ENCODE measurements around the gene LRRC39.

Gene LRRC39

GRCh38 chr1:100145116-100145515, 32.9 kb downstream of the LRRC39 start:
- H3K27ac ChIP-seq (ENCODE audit: low read depth, low read length): no peak overlapping the region
- peaks cover 20% of the 10 kb centered on the region for H3K36me3 ChIP-seq (ENCODE audit: control insufficient read depth, insufficient read depth, low read length)
- no peaks in the 10 kb centered on the region for H3K27me3 ChIP-seq (ENCODE audit: control insufficient read depth, insufficient read depth, low read length)
- H3K9ac ChIP-seq (ENCODE audit: low read length): no peak overlapping the region
- no peak overlapping the region for H3K4me3 ChIP-seq (ENCODE audit: low read length)
- no peaks in the 10 kb centered on the region for H3K4me1 ChIP-seq (ENCODE audit: control insufficient read depth, insufficient read depth, low read length)

- Histone ChIP-seq H3K4me3 (ENCODE audit: low read length) (no peak overlapping the region), H3K9ac (ENCODE audit: low read length) (no peak overlapping the region), H3K36me3 (ENCODE audit: control insufficient read depth, insufficient read depth, low read length) (peaks cover 28% of the 10 kb centered on the region), H3K27me3 (ENCODE audit: control insufficient read depth, insufficient read depth, low read length) (no peaks in the 10 kb centered on the region), H3K4me1 (ENCODE audit: control insufficient read depth, insufficient read depth, low read length) (no peaks in the 10 kb centered on the region), H3K27ac (ENCODE audit: low read depth, low read length) (no peak overlapping the region)
These were observed 35.7 kb downstream of the LRRC39 start for GRCh38 chr1:100142343-100142742.

- peaks cover 28% of the 10 kb centered on the region for H3K36me3 ChIP-seq (ENCODE audit: control insufficient read depth, insufficient read depth, low read length)
- no peaks in the 10 kb centered on the region for H3K4me1 ChIP-seq (ENCODE audit: control insufficient read depth, insufficient read depth, low read length)
- no peak overlapping the region for H3K27ac ChIP-seq (ENCODE audit: low read depth, low read length)
- no peak overlapping the region for H3K9ac ChIP-seq (ENCODE audit: low read length)
- no peaks in the 10 kb centered on the region for H3K27me3 ChIP-seq (ENCODE audit: control insufficient read depth, insufficient read depth, low read length)
- no peak overlapping the region for H3K4me3 ChIP-seq (ENCODE audit: low read length)
These were observed 36.9 kb downstream of the LRRC39 start for GRCh38 chr1:100141192-100141591.

- no peaks in the 10 kb centered on the region for H3K27me3 ChIP-seq (ENCODE audit: control insufficient read depth, insufficient read depth, low read length)
- no peak overlapping the region for H3K27ac ChIP-seq (ENCODE audit: low read depth, low read length)
- peaks cover 15% of the 10 kb centered on the region for H3K36me3 ChIP-seq (ENCODE audit: control insufficient read depth, insufficient read depth, low read length)
- no peak overlapping the region for H3K9ac ChIP-seq (ENCODE audit: low read length)
- H3K4me1 ChIP-seq (ENCODE audit: control insufficient read depth, insufficient read depth, low read length): no peaks in the 10 kb centered on the region
- H3K4me3 ChIP-seq (ENCODE audit: low read length): no peak overlapping the region
These were observed 40.5 kb downstream of the LRRC39 start for GRCh38 chr1:100137602-100138001.

- peaks cover 5% of the 10 kb centered on the region for H3K4me1 ChIP-seq (ENCODE audit: control insufficient read depth, insufficient read depth, low read length)
- no peak overlapping the region for H3K4me3 ChIP-seq (ENCODE audit: low read length)
- H3K36me3 ChIP-seq (ENCODE audit: control insufficient read depth, insufficient read depth, low read length): peaks cover 11% of the 10 kb centered on the region
- H3K9ac ChIP-seq (ENCODE audit: low read length): no peak overlapping the region
- H3K27ac ChIP-seq (ENCODE audit: low read depth, low read length): no peak overlapping the region
- H3K27me3 ChIP-seq (ENCODE audit: control insufficient read depth, insufficient read depth, low read length): no peaks in the 10 kb centered on the region
These were observed 43.2 kb downstream of the LRRC39 start for GRCh38 chr1:100134872-100135271.

- peak within 1 kb of the TSS; percentile 72 for H3K9ac ChIP-seq (ENCODE audit: low read length)
- peaks cover 2% of the 10 kb centered on the region for H3K36me3 ChIP-seq (ENCODE audit: control insufficient read depth, insufficient read depth, low read length)
- peak within 1 kb of the TSS; percentile 97 for H3K4me3 ChIP-seq (ENCODE audit: low read length)
- peaks cover 5% of the 10 kb centered on the region for H3K4me1 ChIP-seq (ENCODE audit: control insufficient read depth, insufficient read depth, low read length)
- H3K27ac ChIP-seq (ENCODE audit: low read depth, low read length): peak within 1 kb of the TSS; percentile 50
- H3K27me3 ChIP-seq (ENCODE audit: control insufficient read depth, insufficient read depth, low read length): no peaks in the 10 kb centered on the region
These were observed 45.2 kb downstream of the LRRC39 start, which contains the start of the genes SASS6 and TRMT13 for GRCh38 chr1:100132566-100133477. SASS6 (minus strand) TSS chr1:100132930; CDS start chr1:100132814, 116 bp downstream. TRMT13 (plus strand) TSS chr1:100133163; CDS start chr1:100133169, 6 bp downstream.

GRCh38 chr1:100131623-100132022, 46.4 kb downstream of the LRRC39 start:
- H3K9ac ChIP-seq (ENCODE audit: low read length): no peak overlapping the region
- no peaks in the 10 kb centered on the region for H3K36me3 ChIP-seq (ENCODE audit: control insufficient read depth, insufficient read depth, low read length)
- H3K27me3 ChIP-seq (ENCODE audit: control insufficient read depth, insufficient read depth, low read length): no peaks in the 10 kb centered on the region
- no peak overlapping the region for H3K4me3 ChIP-seq (ENCODE audit: low read length)
- H3K27ac ChIP-seq (ENCODE audit: low read depth, low read length): no peak overlapping the region
- H3K4me1 ChIP-seq (ENCODE audit: control insufficient read depth, insufficient read depth, low read length): peaks cover 5% of the 10 kb centered on the region

- H3K9ac ChIP-seq (ENCODE audit: low read length): no peak overlapping the region
- H3K4me1 ChIP-seq (ENCODE audit: control insufficient read depth, insufficient read depth, low read length): peaks cover 5% of the 10 kb centered on the region
- H3K36me3 ChIP-seq (ENCODE audit: control insufficient read depth, insufficient read depth, low read length): no peaks in the 10 kb centered on the region
- H3K27me3 ChIP-seq (ENCODE audit: control insufficient read depth, insufficient read depth, low read length): no peaks in the 10 kb centered on the region
- no peak overlapping the region for H3K4me3 ChIP-seq (ENCODE audit: low read length)
- no peak overlapping the region for H3K27ac ChIP-seq (ENCODE audit: low read depth, low read length)
These were observed 47.4 kb downstream of the LRRC39 start for GRCh38 chr1:100130552-100131077.

- Histone ChIP-seq H3K27ac (ENCODE audit: low read depth, low read length) (no peak overlapping the region), H3K9ac (ENCODE audit: low read length) (no peak overlapping the region), H3K27me3 (ENCODE audit: control insufficient read depth, insufficient read depth, low read length) (no peaks in the 10 kb centered on the region), H3K4me1 (ENCODE audit: control insufficient read depth, insufficient read depth, low read length) (peaks cover 3% of the 10 kb centered on the region), H3K4me3 (ENCODE audit: low read length) (no peak overlapping the region), H3K36me3 (ENCODE audit: control insufficient read depth, insufficient read depth, low read length) (no peaks in the 10 kb centered on the region)
These were observed 50.8 kb downstream of the LRRC39 start for GRCh38 chr1:100127226-100127625.

- Histone ChIP-seq H3K27ac (ENCODE audit: low read depth, low read length) (no peak overlapping the region), H3K4me3 (ENCODE audit: low read length) (no peak overlapping the region), H3K36me3 (ENCODE audit: control insufficient read depth, insufficient read depth, low read length) (peaks cover 4% of the 10 kb centered on the region), H3K9ac (ENCODE audit: low read length) (no peak overlapping the region), H3K27me3 (ENCODE audit: control insufficient read depth, insufficient read depth, low read length) (no peaks in the 10 kb centered on the region), H3K4me1 (ENCODE audit: control insufficient read depth, insufficient read depth, low read length) (no peaks in the 10 kb centered on the region)
These were observed 55.9 kb downstream of the LRRC39 start for GRCh38 chr1:100122177-100122576.

GRCh38 chr1:100115524-100115923, 62.5 kb downstream of the LRRC39 start:
- H3K27me3 ChIP-seq (ENCODE audit: control insufficient read depth, insufficient read depth, low read length): no peaks in the 10 kb centered on the region
- peaks cover 4% of the 10 kb centered on the region for H3K36me3 ChIP-seq (ENCODE audit: control insufficient read depth, insufficient read depth, low read length)
- no peaks in the 10 kb centered on the region for H3K4me1 ChIP-seq (ENCODE audit: control insufficient read depth, insufficient read depth, low read length)
- no peak overlapping the region for H3K9ac ChIP-seq (ENCODE audit: low read length)
- no peak overlapping the region for H3K4me3 ChIP-seq (ENCODE audit: low read length)
- no peak overlapping the region for H3K27ac ChIP-seq (ENCODE audit: low read depth, low read length)

GRCh38 chr1:100109554-100110066, 68.4 kb downstream of the LRRC39 start:
- Histone ChIP-seq H3K4me3 (ENCODE audit: low read length) (no peak overlapping the region), H3K4me1 (ENCODE audit: control insufficient read depth, insufficient read depth, low read length) (no peaks in the 10 kb centered on the region), H3K9ac (ENCODE audit: low read length) (no peak overlapping the region), H3K36me3 (ENCODE audit: control insufficient read depth, insufficient read depth, low read length) (peaks cover 2% of the 10 kb centered on the region), H3K27ac (ENCODE audit: low read depth, low read length) (no peak overlapping the region), H3K27me3 (ENCODE audit: control insufficient read depth, insufficient read depth, low read length) (no peaks in the 10 kb centered on the region)
